ENCODE results near the gene MAP3K20. TPM values are rescaled to one million over a fixed set of nuclear protein-coding genes. Genes with fewer than 3 reads are reported as not detected.

Gene MAP3K20
- total RNA-seq, 1 experiment from 2014 or later: 40.0 TPM

DNA sequence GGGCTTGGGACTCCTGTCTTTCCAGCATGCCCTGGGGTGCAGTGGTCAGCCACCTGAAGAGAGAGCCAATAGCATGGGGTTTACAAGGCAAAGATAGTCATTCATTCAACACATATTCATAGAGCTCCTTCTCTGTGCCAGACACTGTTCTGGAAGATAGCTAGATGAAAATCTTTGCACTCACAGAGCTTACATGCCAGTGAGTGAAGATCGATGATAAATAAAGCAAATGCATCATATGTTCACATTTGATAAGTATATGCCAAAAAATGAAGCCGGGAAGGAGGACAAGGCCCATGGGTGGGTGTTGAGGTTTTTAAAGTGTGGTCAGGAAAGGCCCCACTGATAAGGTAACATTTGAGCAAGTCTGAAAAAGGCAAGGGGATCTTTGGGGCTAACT, 148.2 kb downstream of the MAP3K20 start:
- no TSS peak for BruUV-seq (replicated peaks)
- H3K4me1 ChIP-seq (ENCODE audit: insufficient read depth, low read length, poor library complexity, severe bottlenecking): peaks cover 5% of the 10 kb centered on the region
- no peak for DNase-seq (ENCODE audit: low spot score)
- intact Hi-C loops (cut with micrococcal nuclease; ENCODE audit: unreplicated experiment): no loop called here
- no peak overlapping the region for H3K27ac ChIP-seq (ENCODE audit: low read depth, low read length, poor library complexity, severe bottlenecking)
- H3K36me3 ChIP-seq (ENCODE audit: insufficient read depth, low read length, poor library complexity, severe bottlenecking): no peaks in the 10 kb centered on the region
- no peak overlapping the region for H3K4me3 ChIP-seq (ENCODE audit: low read depth, low read length, poor library complexity, severe bottlenecking)
- no peak for TF ChIP-seq EZH2 (IDR thresholded peaks at IDR 0.05; ENCODE audit: borderline replicate concordance, low read depth, low read length, poor library complexity, severe bottlenecking)
- TF ChIP-seq, protein P1, sequence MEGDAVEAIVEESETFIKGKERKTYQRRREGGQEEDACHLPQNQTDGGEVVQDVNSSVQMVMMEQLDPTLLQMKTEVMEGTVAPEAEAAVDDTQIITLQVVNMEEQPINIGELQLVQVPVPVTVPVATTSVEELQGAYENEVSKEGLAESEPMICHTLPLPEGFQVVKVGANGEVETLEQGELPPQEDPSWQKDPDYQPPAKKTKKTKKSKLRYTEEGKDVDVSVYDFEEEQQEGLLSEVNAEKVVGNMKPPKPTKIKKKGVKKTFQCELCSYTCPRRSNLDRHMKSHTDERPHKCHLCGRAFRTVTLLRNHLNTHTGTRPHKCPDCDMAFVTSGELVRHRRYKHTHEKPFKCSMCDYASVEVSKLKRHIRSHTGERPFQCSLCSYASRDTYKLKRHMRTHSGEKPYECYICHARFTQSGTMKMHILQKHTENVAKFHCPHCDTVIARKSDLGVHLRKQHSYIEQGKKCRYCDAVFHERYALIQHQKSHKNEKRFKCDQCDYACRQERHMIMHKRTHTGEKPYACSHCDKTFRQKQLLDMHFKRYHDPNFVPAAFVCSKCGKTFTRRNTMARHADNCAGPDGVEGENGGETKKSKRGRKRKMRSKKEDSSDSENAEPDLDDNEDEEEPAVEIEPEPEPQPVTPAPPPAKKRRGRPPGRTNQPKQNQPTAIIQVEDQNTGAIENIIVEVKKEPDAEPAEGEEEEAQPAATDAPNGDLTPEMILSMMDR (conservative IDR thresholded peaks at IDR 0.05; ENCODE audit: low read depth, low read length): no peak
- POLR2A ChIA-PET (ENCODE audit: low non-redundant PET): no interaction called here
- no peaks in the 10 kb centered on the region for H3K9me3 ChIP-seq (ENCODE audit: low read depth, low read length, poor library complexity, severe bottlenecking)
- CTCF ChIA-PET: no interaction called here
- H3K27me3 ChIP-seq (replicated peaks; ENCODE audit: insufficient read depth, low read depth, low read length, poor library complexity): no peaks in the 10 kb centered on the region

DNA sequence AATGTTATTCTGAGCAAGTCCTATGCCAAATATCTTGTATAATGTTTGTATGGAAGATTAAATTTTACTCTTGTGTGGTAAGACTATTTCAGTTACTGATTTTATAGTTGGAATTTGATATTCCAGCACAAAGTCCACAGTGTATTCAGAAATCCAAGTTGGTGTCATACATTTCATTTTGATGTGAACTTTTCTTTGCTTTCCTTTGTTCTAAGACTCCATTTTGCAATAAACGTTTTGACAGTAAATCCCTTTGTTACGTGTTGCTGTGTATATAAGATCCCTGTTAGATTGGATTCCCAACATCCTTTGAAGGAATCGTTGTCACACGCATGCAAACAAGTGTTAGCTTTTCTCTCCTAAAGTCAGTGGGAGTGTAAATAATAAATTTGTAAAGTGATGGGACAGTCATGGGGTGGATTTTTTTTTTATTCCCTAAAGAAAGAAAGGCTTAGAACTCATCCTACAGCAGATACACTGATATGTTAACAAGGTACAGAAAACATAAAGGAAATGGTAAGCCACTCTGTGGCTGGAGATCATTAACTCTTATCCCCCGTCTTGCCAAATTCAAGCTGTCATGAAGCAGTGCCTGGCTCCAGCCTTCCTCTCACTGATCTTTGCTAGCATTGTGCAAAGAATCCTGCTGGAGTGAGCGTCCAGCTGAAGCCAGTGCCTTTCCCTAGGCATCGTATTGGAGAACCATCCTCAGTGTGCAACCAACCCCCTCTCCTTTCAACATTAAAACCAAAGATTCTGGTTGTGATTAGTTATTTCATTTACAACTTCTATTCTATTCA, 151.5 kb downstream of the MAP3K20 start:
- POLR2A ChIA-PET (ENCODE audit: low non-redundant PET): interaction anchor here (0.6 kb wide), 1 partner anchor 285 kb away, joined by 8 read pairs; no protein-coding TSS in a partner anchor
- TF ChIP-seq, protein P1 (conservative IDR thresholded peaks at IDR 0.05; ENCODE audit: low read depth, low read length): no peak
- no peak for TF ChIP-seq EZH2 (IDR thresholded peaks at IDR 0.05; ENCODE audit: borderline replicate concordance, low read depth, low read length, poor library complexity, severe bottlenecking)
- Histone ChIP-seq H3K27me3 (replicated peaks; ENCODE audit: insufficient read depth, low read depth, low read length, poor library complexity) (no peaks in the 10 kb centered on the region), H3K4me1 (ENCODE audit: insufficient read depth, low read length, poor library complexity, severe bottlenecking) (no peaks in the 10 kb centered on the region), H3K4me3 (ENCODE audit: low read depth, low read length, poor library complexity, severe bottlenecking) (no peak overlapping the region), H3K27ac (ENCODE audit: low read depth, low read length, poor library complexity, severe bottlenecking) (no peak overlapping the region), H3K36me3 (ENCODE audit: insufficient read depth, low read length, poor library complexity, severe bottlenecking) (no peaks in the 10 kb centered on the region), H3K9me3 (ENCODE audit: low read depth, low read length, poor library complexity, severe bottlenecking) (no peaks in the 10 kb centered on the region)
- BruUV-seq (replicated peaks): no TSS peak
- no peak for DNase-seq (ENCODE audit: low spot score)
- CTCF ChIA-PET: no interaction called here
- intact Hi-C loops (cut with micrococcal nuclease; ENCODE audit: unreplicated experiment): no loop called here

DNA sequence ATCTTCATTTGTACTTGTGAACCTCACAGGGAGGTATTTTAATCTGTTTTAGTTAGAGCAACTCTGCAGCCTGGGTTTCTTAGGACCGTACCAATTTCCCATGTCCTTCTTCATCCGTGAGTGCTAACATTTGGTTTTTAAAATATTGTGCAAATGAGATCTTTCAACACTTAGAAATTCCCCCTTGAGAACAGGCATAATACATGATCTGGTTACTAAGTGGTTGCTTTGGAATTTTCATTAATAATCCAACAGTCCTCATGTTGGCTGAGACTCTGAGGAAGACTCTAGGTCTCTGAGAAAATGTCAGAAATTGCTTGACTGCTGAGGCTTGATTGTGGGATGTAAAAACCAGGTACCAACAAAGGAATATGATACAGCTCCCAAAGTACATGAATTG, 153.4 kb downstream of the MAP3K20 start:
- BruUV-seq (replicated peaks): no TSS peak
- Histone ChIP-seq H3K4me3 (ENCODE audit: low read depth, low read length, poor library complexity, severe bottlenecking) (no peak overlapping the region), H3K27me3 (replicated peaks; ENCODE audit: insufficient read depth, low read depth, low read length, poor library complexity) (no peaks in the 10 kb centered on the region), H3K4me1 (ENCODE audit: insufficient read depth, low read length, poor library complexity, severe bottlenecking) (no peaks in the 10 kb centered on the region), H3K27ac (ENCODE audit: low read depth, low read length, poor library complexity, severe bottlenecking) (no peak overlapping the region), H3K9me3 (ENCODE audit: low read depth, low read length, poor library complexity, severe bottlenecking) (no peaks in the 10 kb centered on the region), H3K36me3 (ENCODE audit: insufficient read depth, low read length, poor library complexity, severe bottlenecking) (no peaks in the 10 kb centered on the region)
- POLR2A ChIA-PET (ENCODE audit: low non-redundant PET): interaction anchor here (0.6 kb wide), 1 partner anchor 629 kb away, joined by 4 read pairs; no protein-coding TSS in a partner anchor
- CTCF ChIA-PET: no interaction called here
- no peak for TF ChIP-seq EZH2 (IDR thresholded peaks at IDR 0.05; ENCODE audit: borderline replicate concordance, low read depth, low read length, poor library complexity, severe bottlenecking)
- TF ChIP-seq, protein P1 (conservative IDR thresholded peaks at IDR 0.05; ENCODE audit: low read depth, low read length): no peak
- intact Hi-C loops (cut with micrococcal nuclease; ENCODE audit: unreplicated experiment): no loop called here
- no peak for DNase-seq (ENCODE audit: low spot score)

All from A673 (cell line).